Measurements from ENCODE around the gene CD5L.

The CD5L gene

DNA sequence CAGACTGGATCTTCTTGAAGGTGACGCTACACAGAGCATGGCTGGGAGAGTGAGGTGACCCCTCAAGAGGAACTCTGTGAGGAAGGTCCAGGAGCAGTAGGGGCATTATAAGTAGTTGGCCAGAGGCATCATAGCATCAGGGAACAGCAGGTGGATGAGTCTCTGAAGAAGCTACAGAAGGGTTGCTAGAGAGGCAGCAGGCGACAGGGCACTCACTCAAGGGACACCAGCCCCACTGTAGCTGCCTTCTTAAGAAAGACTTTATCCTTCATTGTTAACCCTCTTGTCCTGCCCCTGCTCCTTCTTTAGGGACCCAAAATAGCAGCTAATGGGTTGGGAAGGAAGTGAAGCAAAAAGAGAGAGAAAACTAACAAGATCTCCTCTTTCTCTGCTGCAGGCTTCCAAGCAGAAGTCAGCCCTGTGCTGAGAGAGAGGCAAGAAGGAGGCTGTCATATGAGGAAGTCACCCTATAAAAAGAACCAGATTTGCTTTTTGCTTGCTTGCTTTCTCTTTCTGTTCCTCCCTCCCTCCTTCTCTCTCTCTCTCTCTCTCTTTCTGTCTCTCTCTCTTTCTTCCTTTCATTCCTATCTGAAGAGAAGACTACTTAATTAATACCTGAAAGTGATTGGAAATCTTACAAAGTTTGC is 7.7 kb upstream of the CD5L start:
- H3K36me3 ChIP-seq (ENCODE audit: control insufficient read depth, insufficient read depth, low read length): no peaks in the 10 kb centered on the region
- H3K79me2 ChIP-seq: no peaks in the 10 kb centered on the region
- TF ChIP-seq, protein P1, sequence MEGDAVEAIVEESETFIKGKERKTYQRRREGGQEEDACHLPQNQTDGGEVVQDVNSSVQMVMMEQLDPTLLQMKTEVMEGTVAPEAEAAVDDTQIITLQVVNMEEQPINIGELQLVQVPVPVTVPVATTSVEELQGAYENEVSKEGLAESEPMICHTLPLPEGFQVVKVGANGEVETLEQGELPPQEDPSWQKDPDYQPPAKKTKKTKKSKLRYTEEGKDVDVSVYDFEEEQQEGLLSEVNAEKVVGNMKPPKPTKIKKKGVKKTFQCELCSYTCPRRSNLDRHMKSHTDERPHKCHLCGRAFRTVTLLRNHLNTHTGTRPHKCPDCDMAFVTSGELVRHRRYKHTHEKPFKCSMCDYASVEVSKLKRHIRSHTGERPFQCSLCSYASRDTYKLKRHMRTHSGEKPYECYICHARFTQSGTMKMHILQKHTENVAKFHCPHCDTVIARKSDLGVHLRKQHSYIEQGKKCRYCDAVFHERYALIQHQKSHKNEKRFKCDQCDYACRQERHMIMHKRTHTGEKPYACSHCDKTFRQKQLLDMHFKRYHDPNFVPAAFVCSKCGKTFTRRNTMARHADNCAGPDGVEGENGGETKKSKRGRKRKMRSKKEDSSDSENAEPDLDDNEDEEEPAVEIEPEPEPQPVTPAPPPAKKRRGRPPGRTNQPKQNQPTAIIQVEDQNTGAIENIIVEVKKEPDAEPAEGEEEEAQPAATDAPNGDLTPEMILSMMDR (IDR thresholded peaks at IDR 0.05): no peak
- no peaks in the 10 kb centered on the region for H3K9me3 ChIP-seq (ENCODE audit: control insufficient read depth, low read length)
- no peaks in the 10 kb centered on the region for H3K4me1 ChIP-seq
- H3K27ac ChIP-seq: no peak overlapping the region
- no peak overlapping the region for H3K4me2 ChIP-seq (ENCODE audit: low read length)
- H3K9ac ChIP-seq: no peak overlapping the region
- H2AFZ ChIP-seq: no peak overlapping the region
- H3K4me3 ChIP-seq (ENCODE audit: low read depth, low read length): no peak overlapping the region
- H3K27me3 ChIP-seq (ENCODE audit: control insufficient read depth, insufficient read depth, low read length): no peaks in the 10 kb centered on the region

- Histone ChIP-seq H3K4me2 (ENCODE audit: low read length) (no peak overlapping the region), H3K9ac (no peak overlapping the region), H3K27ac (no peak overlapping the region), H3K27me3 (ENCODE audit: control insufficient read depth, insufficient read depth, low read length) (no peaks in the 10 kb centered on the region), H3K4me3 (ENCODE audit: low read depth, low read length) (no peak overlapping the region), H3K9me3 (ENCODE audit: control insufficient read depth, low read length) (no peaks in the 10 kb centered on the region), H3K36me3 (ENCODE audit: control insufficient read depth, insufficient read depth, low read length) (no peaks in the 10 kb centered on the region), H3K79me2 (no peaks in the 10 kb centered on the region), H2AFZ (no peak overlapping the region), H3K4me1 (no peaks in the 10 kb centered on the region)
- TF ChIP-seq, protein P1 (IDR thresholded peaks at IDR 0.05): no peak
Measured at GRCh38 chr1:157844089-157844830, 2.7 kb upstream of the CD5L start.

DNA sequence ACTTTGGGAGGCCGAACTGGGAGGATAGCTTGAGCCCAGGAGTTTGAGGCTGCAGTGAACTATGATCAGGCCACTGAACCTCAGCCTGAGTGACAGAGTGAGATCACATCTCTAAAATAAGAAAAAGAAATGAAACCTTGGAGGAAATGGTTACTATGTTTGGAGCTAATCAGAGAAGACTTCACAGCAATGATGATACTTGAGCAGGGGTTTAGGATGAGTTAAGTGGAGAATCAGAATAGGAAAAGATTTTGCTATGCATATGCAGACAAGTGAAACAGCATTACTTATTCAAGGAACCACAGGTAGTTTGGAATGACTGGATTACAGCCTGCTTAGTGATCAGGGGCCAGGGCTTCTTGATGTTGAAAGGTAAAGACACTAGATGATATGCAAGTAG is 1.3 kb upstream of the CD5L start:
- Histone ChIP-seq H3K27me3 (ENCODE audit: control insufficient read depth, insufficient read depth, low read length) (no peaks in the 10 kb centered on the region), H3K4me3 (ENCODE audit: low read depth, low read length) (no peak overlapping the region), H3K4me2 (ENCODE audit: low read length) (no peak overlapping the region), H3K4me1 (no peaks in the 10 kb centered on the region), H3K9ac (no peak overlapping the region), H2AFZ (no peak overlapping the region), H3K79me2 (no peaks in the 10 kb centered on the region), H3K9me3 (ENCODE audit: control insufficient read depth, low read length) (no peaks in the 10 kb centered on the region), H3K27ac (no peak overlapping the region), H3K36me3 (ENCODE audit: control insufficient read depth, insufficient read depth, low read length) (no peaks in the 10 kb centered on the region)
- TF ChIP-seq, protein P1 (IDR thresholded peaks at IDR 0.05): no peak

- no peaks in the 10 kb centered on the region for H3K9me3 ChIP-seq (ENCODE audit: control insufficient read depth, low read length)
- no peaks in the 10 kb centered on the region for H3K36me3 ChIP-seq (ENCODE audit: control insufficient read depth, insufficient read depth, low read length)
- TF ChIP-seq, protein P1 (IDR thresholded peaks at IDR 0.05): no peak
- no peaks in the 10 kb centered on the region for H3K79me2 ChIP-seq
- no peak overlapping the region for H3K4me2 ChIP-seq (ENCODE audit: low read length)
- no peaks in the 10 kb centered on the region for H3K27me3 ChIP-seq (ENCODE audit: control insufficient read depth, insufficient read depth, low read length)
- no peak overlapping the region for H3K27ac ChIP-seq
- no peak overlapping the region for H2AFZ ChIP-seq
- no peak overlapping the region for H3K4me3 ChIP-seq (ENCODE audit: low read depth, low read length)
- H3K4me1 ChIP-seq: no peaks in the 10 kb centered on the region
- H3K9ac ChIP-seq: no peak overlapping the region
Measured at GRCh38 chr1:157838966-157839365, 2.6 kb downstream of the CD5L start.
